NCI-H1105 (cell line): ENCODE data around the gene GGNBP2.

Source experiments
- DNase-seq: peaks from one replicate; lab custom pipeline; 2025; lab: John Stamatoyannopoulos, UW

GGNBP2 gene

DNA sequence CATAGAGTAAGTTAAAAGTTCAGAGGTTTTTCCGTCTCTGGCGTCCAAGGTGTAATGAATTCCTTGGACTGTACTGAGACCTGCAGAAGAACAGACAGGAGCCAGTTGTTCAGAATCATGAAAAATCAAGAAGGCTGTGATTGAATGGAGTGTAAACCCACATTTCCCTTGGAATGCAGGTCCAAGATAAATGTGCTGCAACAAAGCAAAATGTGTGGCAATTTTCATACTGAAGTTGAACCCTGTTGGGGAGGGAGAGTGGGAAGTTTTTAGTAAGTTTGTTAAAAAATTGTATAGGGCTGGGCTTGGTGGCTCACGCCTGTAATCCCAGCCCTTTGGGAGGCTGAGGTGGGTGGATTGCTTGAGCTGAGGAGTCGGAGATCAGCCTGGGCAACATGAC is 21.4 kb downstream of the GGNBP2 start:
- DNase-seq = no peak

DNA sequence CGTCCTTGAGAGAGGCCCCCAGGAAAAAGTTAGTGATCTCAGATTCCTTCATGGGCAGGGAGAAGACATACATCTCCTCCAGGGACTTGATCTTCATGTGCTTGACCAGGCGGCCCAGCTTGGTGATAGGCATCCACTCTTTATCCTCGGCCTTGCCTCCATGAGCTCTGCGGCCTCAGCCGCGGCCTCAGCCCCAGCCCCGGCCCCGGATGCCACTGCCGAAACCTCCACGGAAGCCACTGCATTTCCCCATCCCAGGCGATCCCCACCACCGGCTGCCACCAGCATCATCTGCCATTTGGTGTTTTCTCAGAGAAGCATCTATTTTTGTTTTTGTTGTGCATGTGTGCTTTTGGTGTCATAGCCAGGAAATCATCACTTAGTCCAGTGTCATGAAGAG is 30.3 kb downstream of the GGNBP2 start:
- DNase-seq = no peak

DNA sequence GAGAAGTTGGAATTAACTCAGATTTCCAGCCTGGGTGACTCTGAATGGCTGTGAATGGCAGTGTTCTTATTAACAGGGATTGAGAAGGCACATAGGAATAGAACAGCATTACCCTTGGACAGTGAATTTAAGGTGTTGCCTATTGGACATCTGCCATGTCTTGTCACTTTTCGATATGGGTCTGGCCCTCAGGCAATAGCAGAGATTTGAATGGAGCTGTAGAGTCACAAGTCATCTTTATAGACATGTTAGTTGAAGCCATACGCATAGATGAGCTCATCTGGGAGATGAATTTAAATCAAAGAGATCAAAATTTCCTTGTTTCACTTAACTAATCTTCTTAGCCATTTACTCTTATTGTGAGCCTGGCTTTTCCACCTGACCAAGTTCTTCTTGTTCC is 32.1 kb downstream of the GGNBP2 start:
- DNase-seq = no peak

DNA sequence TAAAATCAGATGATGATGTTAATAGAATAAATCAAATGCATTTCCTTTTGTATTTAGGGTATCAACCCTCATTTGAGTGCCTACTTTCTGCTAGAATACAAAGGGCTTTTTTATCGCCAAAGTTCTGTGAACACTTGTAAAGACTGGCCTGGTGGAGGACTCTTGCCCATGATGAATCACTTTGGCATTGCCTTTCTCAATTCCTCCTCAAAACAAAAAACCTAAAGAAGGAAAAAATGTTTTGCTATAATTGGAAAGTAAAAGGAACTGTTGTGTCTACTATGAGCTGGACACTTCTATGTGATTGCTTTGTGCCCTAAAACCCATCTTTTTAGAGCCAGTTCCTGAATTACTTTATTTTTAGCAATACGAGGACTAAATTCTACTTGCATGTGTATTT is 34.0 kb downstream of the GGNBP2 start:
- DNase-seq = no peak

DNA sequence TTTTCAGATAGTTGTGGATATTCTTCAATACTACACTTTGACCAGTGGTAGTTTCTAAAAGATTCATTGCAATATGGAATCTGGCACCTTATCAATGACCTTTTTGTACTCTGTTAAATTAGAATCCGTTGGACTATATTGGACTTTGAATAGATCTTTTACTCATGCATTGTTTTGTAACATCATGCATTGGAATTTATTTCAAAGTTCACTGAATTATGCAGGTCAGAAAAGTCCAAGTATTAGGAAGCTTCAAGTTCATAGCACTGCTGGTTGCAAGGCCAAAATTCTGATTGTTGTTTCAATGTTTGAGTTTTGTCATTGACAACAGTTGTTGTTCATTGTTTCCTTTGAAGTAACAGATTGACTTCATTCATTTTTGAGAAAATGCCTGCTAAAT is 39.1 kb downstream of the GGNBP2 start:
- DNase-seq = no peak

DNA sequence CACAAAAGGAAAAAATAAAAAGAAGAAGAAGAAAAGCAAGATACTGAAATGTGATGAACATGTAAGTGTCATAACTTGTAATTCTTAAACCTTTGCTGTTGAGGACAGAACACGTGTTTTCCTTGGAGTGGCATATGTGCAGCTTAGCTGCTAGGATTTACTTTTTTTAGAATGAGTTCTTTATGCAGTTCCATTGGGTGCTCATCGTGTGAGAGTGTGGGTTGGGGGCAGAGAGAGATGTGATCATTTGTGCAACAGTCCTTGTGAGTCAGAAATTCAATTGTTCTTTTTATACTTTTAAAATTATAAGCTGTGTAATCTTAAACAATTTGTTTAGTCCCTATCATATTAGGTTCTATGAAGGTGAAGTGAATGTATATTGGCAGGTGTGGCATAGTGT is 41.4 kb downstream of the GGNBP2 start:
- DNase-seq = no peak

DNA sequence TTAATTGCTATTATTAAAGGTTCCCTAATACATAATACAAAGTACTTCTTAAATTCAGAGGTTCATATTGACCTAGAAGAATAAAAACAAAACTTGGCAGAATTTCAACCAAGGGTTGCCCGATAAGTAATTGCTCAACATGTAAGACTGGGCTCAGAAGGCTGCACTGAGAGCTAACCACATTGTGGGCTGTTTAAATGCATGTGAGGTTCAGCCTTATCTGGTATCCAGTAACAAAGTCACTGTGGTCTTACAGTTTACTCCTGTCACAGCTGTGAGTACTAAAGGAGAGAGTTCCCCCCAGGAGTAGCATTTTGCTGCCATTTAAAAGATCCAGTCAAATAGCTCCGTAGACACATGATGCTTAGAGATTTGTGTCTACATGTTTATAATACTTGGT is 45.4 kb downstream of the GGNBP2 start:
- no peak for DNase-seq

DNA sequence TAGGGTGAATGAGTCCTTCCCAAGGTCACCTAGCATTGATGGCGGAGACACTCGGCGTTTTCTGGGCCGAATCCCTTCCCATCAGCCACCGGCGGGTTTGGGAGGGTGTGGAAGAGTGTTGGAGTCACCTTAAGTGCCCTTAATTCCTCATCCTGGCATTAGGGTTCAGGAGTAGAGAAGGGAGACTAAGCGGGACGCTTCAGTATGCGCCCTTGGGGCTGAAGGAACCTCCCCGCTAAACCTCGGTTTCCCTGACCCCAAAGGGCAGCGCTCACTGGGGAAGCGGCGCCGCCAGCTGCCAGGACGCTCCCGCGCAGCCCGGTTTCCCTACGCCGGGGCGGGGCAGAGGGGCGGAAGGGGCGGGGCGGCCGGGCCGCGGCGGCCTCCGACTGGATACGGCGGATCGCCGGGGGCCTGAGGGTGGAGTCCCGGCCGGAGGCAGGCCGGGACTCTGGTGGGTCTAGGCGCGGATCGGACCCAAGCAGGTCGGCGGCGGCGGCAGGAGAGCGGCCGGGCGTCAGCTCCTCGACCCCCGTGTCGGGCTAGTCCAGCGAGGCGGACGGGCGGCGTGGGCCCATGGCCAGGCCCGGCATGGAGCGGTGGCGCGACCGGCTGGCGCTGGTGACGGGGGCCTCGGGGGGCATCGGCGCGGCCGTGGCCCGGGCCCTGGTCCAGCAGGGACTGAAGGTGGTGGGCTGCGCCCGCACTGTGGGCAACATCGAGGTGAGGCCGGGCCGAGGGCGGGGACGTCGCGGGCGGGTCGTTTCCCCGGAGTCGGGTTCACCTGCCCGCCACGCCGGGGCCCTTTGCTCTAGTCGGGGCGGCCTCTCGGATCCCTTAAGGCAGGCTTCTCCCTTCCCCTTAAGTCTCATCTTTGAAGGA is 47.0 kb downstream of the GGNBP2 start, which contains the start of gene DHRS11:
DHRS11 (plus strand) TSS at position 446 of the 882 bp plus-strand sequence; CDS start at position 577, 131 bp downstream.
- peak; percentile 63 for DNase-seq

DNA sequence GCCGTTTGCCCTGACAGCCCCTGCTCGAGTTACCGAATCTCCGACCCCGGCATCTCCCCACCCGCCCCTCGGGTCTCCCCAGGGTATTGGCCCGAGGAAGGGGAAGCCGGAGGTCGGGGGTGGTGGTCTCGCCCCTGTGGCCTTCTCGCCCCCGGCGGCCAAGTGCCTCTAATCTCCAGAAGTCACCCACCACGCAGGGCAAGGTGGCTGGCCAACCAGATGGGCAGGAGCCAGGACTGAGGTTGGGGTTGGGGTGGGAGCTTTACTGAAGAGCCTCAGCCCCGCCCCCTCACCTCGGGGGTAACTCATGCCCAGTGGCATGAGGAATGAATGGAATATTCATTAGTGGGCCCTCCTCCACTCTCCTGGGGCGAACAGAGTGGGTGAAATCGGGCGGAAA is 47.6 kb downstream of the GGNBP2 start:
- peak; percentile 10 for DNase-seq

DNA sequence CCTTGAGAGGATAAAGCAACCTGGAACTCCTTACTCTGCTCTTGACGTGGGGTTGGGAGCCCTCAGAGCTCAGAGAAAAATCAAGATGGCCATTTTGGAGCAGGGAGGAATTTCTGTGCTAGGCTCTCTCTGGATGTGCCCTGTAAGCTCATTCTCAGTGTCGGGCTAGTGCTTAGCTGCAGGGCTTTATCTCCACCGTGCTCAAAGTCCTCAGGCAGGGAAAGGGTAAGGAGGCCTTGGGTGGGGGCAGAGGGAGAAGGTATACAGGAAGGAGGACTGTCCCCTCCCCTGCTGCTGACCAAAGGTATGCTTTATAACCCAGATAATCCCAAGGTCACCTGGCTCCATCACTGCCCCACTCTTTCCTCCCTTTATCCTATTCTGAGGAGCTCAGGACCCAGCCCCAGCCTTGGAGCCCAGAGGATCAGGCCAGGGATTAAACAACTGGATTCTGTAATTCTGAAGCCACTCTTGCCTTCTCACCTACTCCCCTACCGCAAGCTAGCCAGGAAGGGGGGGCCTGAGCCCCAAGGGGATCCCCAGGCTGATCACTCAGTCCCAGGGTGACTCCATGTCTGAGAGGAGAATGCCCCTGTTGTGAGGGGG is 48.1 kb downstream of the GGNBP2 start:
- no peak for DNase-seq

DNA sequence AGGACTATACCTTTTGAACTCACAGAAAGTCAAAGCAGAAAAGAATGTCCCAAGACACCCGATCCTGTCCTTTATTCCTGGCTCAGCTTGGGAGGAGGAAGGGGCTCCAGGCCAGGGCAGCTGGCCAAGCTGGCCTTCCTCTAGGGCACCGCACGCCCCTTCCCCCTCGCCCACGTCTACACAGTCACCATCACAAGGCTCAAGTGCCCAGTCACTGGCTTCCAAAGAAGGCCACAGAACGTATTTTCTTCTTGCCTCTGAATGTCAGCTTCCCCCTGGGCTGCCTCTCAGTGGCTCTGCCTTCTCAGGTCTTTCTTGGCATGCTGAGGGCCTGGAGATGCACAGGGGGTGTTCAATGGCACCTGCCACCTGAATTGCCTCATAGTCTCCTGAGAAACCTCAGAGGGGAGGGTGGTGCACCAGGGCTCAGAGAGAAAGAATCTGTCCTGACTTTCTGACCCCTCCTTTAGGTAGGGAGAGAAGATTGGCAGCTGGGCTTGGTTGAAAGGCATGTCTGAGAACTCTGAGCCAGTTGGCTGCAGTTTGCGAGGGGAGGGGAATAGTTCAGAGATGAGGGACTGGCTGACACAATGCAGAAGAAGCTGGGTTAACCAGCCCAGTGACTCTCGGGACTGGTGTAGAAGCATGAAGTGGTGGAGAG is 49.1 kb downstream of the GGNBP2 start:
- no peak for DNase-seq

DNA sequence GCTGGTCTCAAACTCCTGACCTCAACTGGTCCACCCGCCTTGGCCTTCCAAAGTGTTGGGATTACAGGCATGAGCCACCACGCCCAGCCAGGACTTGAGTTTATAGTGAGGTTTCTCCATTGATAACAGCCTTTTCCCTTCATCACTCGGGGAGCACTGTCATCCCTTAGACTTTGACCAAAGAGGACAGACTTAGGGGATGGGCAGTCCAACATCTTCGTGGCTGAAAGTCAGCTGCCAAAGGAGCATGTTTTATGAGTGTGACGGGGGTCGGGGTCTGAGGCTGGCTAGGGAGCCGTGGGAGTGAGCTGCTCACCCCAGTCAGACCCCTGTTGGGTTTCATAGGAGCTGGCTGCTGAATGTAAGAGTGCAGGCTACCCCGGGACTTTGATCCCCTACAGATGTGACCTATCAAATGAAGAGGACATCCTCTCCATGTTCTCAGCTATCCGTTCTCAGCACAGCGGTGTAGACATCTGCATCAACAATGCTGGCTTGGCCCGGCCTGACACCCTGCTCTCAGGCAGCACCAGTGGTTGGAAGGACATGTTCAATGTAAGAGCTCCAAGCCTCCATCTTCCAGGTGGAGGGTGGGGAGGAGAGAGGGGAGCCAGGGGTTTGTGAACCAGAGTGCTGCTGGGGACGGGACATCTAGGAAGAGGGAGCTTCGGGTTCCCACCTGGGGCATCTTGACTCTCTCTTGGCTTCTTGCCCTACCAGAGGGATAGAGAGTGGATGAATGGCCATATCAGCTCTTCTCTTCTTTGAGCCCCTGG is 50.1 kb downstream of the GGNBP2 start:
- no peak for DNase-seq

DNA sequence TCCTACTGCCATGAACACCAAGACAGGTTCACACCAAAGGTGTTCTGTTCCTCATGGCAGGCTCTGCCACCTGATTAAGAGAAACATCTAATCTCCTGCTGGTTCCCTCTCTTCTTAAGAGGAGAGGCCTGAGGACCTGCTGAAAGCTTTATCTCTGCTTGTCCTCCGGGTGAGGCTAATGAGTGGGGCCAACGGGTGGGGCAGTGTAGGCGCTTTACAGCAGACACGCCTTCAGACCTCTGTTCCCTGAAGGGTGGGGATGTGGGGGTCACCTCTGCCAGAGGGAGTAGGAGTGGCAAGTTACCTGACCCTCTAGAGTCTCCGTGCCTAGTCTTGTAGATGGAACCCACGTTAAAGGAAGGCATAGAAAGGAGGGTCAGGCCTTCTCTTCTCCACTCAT is 52.5 kb downstream of the GGNBP2 start:
- no peak for DNase-seq

DNA sequence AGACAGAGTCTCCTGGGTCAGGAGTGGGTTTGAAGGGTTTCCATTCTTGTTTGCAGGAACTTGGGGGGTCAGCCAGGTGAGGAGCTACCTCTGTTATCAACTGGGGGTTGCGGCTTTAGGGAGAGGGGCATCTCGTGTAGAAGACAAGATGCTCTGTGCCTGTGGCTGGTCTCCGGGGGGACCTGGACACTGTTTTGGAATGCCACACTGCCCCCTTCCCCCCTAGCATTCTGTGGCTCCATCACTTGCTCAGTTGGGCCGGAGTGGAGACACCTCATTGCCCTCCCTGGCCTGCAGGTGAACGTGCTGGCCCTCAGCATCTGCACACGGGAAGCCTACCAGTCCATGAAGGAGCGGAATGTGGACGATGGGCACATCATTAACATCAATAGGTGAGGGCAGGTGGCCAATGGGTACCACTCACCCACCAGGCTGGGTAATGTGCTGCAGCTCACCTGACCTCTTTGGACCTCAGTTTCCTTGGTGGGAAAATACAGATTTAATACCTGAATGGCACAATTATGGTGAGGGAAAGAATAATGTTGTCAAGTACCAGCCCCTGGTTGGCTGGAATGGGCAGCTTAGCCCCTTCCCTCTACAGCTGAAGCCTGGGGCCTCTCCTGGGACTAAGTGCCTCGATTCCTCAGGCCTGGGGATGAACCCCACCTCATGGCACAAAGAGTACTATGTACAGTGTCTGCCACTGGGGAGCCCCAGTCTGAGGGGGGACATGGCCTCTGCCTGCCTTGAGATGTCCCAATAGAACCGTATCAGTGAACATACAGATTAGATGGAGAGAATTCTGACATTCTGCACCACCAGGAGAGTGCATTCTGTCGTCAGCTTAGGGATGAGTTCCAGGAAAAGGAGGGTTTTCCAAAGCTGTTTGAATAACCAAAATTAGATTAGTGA is 53.4 kb downstream of the GGNBP2 start:
- DNase-seq = no peak

DNA sequence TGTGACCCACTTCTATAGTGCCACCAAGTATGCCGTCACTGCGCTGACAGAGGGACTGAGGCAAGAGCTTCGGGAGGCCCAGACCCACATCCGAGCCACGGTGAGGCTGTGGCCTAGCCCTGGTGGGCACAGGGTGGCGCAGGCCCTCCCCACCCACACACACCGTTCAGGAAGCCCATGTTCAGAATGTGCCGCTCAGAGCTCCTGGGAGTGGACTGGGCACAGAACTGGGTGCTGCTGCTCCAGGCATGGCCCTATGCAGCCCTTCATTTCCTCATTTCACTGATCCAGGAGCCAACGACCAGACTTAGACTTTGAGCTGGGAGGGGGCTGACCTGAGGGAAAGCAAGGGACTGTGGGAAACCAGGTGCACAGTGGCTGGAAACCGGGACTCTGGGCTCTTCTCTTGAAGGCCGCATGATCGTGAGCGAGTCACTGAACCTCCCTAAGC is 54.3 kb downstream of the GGNBP2 start:
- DNase-seq = no peak

DNA sequence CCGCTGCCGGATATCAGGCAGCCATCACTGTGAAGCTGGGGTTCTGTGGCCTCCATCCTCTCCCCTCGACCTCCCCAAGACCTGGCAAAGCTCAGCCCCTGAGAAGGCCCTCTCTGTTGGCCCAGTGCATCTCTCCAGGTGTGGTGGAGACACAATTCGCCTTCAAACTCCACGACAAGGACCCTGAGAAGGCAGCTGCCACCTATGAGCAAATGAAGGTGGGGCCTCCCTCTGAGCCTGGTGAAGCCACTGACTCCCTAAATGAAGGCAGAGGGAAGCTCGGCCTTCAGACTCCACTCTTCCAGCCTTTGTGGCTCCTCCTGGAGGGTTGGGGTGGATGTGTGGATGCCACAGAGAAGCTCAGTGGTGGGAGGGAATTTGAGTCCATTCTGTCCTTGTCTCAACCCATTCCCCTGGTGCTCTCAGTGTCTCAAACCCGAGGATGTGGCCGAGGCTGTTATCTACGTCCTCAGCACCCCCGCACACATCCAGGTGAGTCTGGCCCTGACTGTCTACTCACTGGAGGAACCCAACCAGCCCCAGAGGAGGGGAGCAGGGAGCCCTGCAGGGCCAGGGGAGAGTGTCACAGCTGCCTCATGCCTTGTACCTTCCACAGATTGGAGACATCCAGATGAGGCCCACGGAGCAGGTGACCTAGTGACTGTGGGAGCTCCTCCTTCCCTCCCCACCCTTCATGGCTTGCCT is 55.0 kb downstream of the GGNBP2 start:
- DNase-seq = no peak

DNA sequence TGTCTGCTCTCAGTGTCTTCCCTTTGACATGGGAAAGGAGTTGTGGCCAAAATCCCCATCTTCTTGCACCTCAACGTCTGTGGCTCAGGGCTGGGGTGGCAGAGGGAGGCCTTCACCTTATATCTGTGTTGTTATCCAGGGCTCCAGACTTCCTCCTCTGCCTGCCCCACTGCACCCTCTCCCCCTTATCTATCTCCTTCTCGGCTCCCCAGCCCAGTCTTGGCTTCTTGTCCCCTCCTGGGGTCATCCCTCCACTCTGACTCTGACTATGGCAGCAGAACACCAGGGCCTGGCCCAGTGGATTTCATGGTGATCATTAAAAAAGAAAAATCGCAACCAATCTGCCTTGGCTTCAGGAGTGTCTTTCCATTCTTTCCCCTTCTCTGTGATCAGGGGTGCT is 55.7 kb downstream of the GGNBP2 start:
- DNase-seq = no peak

DNA sequence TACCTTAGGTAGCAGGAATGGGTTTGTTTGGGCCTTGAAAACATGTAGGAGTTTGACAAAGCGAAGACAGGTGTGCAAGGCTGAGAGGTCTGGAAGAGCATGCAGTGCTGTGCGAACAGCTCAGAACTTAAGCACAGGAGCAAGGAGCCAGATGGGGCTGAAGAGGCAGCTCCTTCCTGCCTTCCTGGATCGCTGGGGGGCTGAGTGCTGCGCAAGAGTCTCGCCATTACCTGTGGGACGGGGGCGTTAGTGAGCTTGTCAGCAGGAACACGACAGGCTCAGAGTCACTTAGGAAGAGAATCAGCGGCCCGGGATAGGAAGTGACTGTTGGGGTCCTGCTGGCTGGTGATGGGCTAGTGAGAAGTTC is 56.2 kb downstream of the GGNBP2 start:
- no peak for DNase-seq

DNA sequence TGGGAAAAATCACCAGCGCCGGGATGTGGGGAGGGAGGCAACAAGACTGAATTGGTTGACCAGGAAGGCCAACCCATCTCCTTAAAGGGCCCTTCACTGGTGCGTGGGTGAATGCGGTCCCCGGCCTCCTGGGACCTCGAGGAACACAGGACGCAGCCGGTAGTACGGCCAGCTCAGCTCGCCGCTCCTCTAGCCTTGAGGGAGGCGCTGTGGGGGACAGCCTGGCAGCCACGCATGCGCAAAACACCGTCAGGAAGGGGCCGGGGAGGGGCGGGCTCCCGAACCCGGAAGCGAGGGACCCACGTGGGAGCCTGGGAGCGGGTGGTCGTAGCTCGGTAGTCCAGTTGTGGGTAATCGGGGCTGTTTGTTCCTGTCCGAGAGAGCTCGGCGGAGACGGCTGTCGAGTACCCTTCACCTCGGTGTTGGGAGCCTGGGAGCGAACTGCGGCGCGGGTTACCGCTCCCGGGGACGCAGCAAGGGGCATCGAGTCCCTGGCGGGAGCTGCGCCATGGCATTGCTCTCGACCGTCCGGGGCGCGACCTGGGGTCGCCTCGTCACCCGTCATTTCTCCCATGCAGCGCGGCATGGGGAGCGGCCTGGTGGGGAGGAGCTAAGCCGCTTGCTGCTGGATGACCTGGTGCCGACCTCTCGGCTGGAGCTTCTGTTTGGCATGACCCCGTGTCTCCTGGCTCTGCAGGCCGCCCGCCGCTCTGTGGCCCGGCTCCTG is 56.7 kb downstream of the GGNBP2 start, which contains the start of gene MRM1:
MRM1 (plus strand) TSS at position 281 of the 727 bp plus-strand sequence; CDS start at position 509, 228 bp downstream.
- peak; percentile 77 for DNase-seq
